ENCODE results near the gene ERBB2.

The ERBB2 gene

GRCh38 chr17:39699818-39700147, at the start of gene ERBB2:
TSS of gene ERBB2 (plus strand) at chr17:39700064. CDS start at chr17:39700239, 175 bp downstream.
- DNase-seq, result no peak

- no peak for DNase-seq
Measured at GRCh38 chr17:39650121-39650579, 49.7 kb upstream of the ERBB2 start.

- no peak for DNase-seq
Measured at GRCh38 chr17:39651923-39652586, 47.8 kb upstream of the ERBB2 start.

- no peak for DNase-seq
Measured at GRCh38 chr17:39652587-39653315, 47.1 kb upstream of the ERBB2 start.

GRCh38 chr17:39653316-39653661, 46.6 kb upstream of the ERBB2 start:
- DNase-seq, result no peak

- DNase-seq, result peak; percentile 86
Measured at GRCh38 chr17:39653662-39654331, 46.1 kb upstream of the ERBB2 start.

- no peak for DNase-seq
Measured at GRCh38 chr17:39655105-39655504, 44.8 kb upstream of the ERBB2 start.

GRCh38 chr17:39658346-39658745, 41.5 kb upstream of the ERBB2 start:
- peak; percentile 26 for DNase-seq

- DNase-seq, result no peak
Measured at GRCh38 chr17:39658760-39659159, 41.1 kb upstream of the ERBB2 start.

- peak; percentile 40 for DNase-seq
Measured at GRCh38 chr17:39659279-39660010, 40.4 kb upstream of the ERBB2 start.

GRCh38 chr17:39660011-39660360, 39.9 kb upstream of the ERBB2 start:
- DNase-seq, result no peak

GRCh38 chr17:39660397-39661385, 39.2 kb upstream of the ERBB2 start:
- DNase-seq, result no peak

- no peak for DNase-seq
Measured at GRCh38 chr17:39661744-39662541, 37.9 kb upstream of the ERBB2 start.

- DNase-seq, result no peak
Measured at GRCh38 chr17:39662551-39663339, 37.1 kb upstream of the ERBB2 start.

- DNase-seq, result no peak
Measured at GRCh38 chr17:39663340-39663687, 36.5 kb upstream of the ERBB2 start.

- DNase-seq, result no peak
Measured at GRCh38 chr17:39663688-39664580, 35.9 kb upstream of the ERBB2 start.

- no peak for DNase-seq
Measured at GRCh38 chr17:39664581-39665561, 35.0 kb upstream of the ERBB2 start, which contains the start of gene TCAP. TSS of gene TCAP (plus strand) at chr17:39665349. CDS start at chr17:39665360, 11 bp downstream.

GRCh38 chr17:39665642-39666224, 34.1 kb upstream of the ERBB2 start:
- peak; percentile 22 for DNase-seq
